GM21447 (cell line): ENCODE data around the gene TH.
"Not testable (repeated sequence)": the region's sequence is repeated elsewhere in the genome, so short reads cannot be mapped to it uniquely, and the experiment has no call there.

Experiments
- ATAC-seq: cut with Tn5 transposase; IDR thresholded peaks from one replicate; pipeline ENCODE4 v1.9.1; 2021; ENCODE audit not compliant: unreplicated experiment

Gene TH

GRCh38 chr11:2196970-2197770, 25.6 kb upstream of the TH start:
- ATAC-seq: no peak

DNA sequence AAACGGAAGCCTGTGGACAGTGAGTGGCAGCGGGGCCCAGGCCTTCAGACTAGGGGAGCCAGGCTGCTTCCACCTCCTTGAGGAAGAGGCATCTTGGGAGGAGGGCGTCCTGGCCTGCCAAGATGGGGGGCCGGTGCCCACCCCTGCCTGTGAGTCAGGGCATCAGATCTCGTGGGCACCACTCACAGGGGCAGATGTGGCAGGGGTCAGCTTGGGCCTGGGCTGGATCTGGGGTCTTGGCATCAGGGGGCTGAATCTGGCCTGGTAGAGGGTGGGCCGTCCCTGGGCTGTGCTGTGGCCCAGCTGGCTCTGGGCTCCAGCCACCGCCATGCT, 24.1 kb upstream of the TH start:
- no peak for ATAC-seq

GRCh38 chr11:2194877-2195755, 23.5 kb upstream of the TH start:
- no peak for ATAC-seq

DNA sequence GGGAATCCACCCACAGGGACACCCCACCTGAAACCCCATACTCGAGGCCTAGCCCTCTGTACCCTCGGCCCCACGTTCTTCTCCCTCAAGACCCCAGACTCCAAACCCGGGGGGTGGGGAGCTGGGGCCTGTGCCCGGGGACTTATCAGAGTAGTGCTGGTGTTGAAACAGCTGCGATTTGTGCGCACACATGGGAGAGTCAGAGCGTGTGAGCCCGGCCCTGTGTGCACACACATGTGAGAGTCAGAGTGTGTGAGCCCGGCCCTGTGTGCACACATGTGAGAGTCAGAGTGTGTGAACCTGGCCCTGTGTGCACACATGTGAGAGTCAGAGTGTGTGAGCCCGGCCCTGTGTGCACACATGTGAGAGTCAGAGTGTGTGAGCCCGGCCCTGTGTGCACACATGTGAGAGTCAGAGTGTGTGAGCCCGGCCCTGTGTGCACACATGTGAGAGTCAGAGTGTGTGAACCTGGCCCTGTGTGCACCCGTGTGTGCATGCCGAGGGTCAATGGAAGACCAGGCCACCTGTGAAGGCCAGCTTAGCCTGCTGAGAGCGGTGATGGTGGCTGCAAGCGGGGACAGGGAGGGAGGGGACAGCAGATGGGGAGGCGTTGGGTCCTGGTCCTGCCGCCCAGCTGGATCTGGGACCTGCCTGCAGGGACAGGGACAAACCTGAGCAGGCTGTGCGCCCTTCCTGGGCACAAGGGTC, 22.4 kb upstream of the TH start:
- ATAC-seq: not testable (repeated sequence)

- ATAC-seq: no peak
Observed at GRCh38 chr11:2193099-2193887, 21.7 kb upstream of the TH start.

DNA sequence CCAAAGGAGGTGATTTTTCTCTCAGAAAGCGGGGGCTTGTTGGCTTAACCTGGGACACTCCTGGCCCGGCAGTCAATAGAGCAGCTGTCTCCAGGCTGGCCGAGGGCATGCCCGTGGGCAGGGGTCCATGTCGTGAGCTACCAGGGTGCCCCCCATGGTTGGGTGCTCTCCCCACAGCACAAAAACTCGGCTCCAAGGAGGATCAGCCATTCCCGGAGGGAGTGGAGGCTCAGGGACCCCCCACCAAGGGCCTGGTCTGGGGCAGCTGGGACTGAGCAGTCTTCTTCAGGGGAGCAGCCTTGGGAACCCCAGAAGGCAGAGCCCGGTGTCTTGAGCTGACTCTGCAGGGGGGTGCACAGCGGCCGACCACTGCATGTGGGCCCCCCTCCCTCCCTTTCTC, 20.8 kb upstream of the TH start:
- ATAC-seq: no peak

DNA sequence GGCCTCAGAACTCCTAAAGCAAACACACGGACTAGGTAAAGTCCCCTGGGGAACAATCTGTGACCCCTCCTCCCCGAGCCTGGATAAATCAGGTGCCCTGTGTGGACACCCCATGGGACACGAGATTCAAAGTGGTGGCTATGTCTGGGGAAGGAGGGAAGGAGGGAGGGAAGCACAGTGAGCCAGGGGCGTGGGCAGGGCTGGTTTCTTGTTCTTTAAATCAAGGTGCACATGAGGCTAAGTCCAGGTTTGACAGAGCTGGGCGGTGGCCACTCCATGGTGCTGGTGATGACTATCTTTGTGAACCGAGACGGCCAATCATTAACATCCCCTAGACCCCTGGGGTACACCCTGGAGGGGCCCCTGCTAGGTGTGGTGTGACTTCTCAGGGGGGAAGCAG, 20.3 kb upstream of the TH start:
- no peak for ATAC-seq

DNA sequence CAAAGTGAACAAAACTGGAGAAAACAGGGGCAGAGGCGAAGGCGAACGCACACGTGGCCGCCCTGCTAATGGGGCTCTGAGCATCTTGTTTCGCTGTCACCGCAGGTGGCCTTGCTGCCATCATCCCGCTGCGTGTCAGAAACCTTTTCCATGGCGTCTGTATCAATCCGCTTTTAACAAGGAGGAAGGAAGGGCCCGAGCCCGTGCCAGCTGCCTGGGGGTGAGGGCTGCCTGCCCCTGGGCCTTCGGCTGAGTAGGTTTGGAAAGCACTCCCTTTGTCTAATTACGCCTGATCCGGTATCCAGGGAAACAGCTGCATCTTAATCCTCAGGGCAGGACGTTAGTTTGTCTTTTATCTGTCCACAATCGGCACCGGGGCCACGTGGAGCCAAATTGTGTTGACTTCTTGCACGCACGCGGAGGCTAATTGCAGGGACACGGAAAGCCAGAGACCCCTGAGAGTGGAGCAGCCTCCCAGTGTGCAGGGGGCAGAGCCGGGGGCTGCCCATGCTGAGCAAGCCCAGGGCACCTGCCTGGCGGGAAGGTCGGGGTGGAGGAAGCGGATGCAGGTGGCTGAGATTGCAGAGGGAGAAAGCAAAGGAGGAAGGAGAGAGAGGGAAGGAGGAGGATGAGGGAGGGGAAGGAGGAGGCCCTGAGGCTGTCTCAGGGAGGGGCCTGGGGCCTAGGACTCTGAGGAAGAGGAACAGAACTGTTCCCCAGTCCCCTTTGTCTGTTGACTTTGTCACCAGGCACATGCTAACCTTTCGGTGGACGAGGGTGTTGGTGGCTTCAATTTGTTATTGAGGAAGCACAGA, 19.2 kb upstream of the TH start:
- no peak for ATAC-seq

DNA sequence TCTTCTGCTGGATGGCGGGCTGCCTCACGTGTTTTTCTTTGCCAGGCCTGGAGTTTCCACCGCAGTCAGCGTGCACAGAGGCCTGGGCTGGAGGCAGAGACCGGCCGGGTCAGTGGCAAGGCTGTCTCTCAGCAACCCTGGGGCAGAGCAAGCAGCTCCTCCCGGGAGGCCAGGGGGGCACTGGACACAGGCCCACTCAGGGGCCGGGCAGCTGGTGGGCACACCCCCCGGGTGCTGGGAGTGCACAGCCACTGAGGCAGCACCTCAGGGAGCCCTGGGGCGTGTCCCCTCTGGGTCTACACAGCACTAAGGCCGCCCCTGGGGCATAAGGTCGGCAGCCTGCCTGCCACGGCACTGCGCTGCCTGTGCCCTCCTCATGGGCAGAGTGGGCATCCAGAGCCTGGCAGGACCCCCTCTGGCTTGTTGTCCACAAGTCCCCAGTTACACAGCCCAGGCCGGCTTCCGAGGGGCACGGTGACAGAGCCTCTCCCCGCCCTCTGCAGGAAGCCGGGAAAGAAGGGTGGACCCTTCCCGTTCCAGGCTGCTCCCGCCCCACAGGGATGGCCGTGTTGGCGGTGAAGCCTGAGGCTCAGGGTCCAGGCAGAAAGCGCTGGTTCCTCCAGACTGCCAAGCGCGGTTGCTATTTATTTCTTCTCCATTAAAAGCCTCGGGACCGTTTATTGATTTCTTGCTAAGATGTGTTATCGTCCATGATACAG, 18.5 kb upstream of the TH start:
- no peak for ATAC-seq

- no peak for ATAC-seq
Observed at GRCh38 chr11:2188745-2189144, 17.1 kb upstream of the TH start.

DNA sequence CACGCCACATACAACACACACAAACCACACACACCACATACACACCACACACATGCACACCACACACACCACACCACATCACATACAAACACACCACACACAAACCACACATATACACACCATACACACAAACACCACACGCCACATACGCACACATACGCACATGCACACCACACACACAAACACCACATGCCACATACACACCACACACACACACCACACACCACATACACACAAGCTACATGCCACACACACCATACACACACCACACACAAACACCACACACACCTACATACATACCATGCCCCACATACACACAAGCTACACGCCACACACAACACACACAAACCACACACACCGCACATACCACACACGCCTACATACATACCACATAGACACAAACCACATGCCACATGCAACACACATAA, 15.7 kb upstream of the TH start:
- ATAC-seq: no peak

- ATAC-seq: no peak
Observed at GRCh38 chr11:2186669-2187279, 15.2 kb upstream of the TH start.

DNA sequence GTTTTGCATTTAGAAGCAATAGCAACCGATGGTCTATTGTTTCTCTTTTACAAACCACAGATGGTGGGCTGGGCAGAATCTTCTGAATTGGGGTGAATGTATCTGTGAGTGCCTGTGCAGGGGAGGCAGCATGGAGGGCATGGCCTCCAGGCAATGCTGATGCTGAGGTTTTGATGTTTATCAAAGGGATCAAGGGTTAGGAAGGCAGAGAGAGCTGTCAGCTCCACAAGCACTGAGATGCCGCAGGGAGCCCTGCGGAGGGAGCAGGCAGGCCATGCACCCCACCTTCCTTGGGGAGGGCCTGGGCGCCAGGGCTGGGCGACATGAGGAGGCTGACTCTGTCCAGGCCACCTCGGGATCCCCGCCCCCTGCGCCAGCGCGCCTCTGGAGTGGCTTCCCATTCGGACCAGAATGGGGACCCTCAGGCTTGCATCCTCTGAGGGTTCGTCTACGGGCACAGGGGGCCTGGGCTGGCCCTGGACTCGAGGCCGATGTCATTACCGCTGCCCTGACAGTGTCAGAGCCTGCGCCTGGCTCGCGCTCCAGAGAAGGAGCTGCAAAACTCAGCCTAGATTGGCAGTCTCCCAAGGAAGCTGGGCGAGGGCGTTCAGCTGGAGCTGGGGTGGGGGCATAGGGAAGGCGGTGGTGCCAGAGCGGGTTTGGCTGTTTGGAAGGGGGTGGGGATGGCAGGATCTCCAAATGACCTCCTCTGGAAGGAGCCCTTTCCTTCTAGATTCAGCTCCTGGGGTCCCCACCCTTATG, 13.9 kb upstream of the TH start:
- no peak for ATAC-seq

DNA sequence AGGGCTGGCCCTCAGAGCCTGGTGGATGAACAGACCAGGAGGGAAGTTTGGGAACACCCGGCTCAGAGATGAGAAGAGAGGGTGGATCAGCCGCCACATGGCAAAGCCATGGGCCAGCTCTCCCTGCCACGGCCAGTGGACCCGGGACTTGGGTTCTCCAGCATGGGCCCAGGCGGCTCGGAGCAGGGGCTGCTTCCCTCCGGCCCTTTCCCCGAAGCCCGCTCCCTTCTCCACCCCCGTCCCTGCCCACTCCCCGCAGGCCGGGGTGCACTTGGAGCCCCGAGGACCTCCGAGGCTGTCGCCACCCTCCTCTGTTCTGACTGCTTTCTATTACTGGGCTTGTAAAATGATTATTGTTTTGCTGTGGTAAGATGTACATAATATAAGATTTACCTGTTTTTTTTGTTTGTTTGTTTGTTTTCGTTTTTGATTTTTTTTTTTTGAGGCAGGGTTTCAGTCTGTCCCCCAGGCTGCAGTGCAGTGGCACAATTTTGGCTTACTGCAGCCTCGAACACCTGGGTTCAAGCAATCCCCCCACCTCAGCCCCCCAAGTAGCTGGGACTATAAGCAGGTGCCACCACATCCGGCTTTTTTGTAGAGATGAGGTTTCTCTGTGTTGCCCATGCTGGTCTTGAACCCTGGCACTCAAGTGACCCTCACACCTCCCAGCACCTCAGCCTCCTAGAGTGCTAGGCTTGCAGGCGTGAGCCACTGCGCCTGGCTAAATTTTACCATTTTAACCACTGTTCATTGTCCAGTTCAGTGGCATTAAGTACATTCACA, 11.3 kb upstream of the TH start:
- ATAC-seq: no peak

DNA sequence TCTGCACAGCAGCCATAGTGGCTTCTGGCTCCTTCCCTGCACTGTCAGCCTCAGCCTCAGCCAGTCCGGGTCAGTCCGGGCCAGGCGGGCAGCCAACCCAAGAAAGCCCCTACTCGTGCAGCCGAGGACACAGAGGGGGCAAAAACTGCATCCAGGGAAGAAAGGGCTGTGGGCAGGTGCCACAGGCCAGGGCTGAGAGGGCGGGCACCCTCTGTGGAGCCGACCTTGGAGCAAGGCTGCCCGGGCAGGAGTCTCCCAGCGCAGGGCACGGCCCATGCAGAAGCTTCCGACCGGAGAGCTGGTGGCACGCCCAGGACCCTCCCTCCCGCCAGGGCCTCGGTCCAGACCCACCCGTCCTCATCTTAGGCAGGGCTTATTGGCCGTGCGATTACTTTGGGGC, 10.5 kb upstream of the TH start:
- no peak for ATAC-seq

GRCh38 chr11:2180789-2181370, 9.3 kb upstream of the TH start:
- no peak for ATAC-seq

GRCh38 chr11:2180347-2180746, 8.7 kb upstream of the TH start:
- no peak for ATAC-seq
